GM12874 (cell line): ENCODE results near the gene INO80.

Source experiments
- CTCF ChIP-seq: IDR thresholded peaks from 2 replicates; pipeline ENCODE4 v1.5.1; 2011; ENCODE audit warnings: low read depth, mild to moderate bottlenecking, control low read depth, low read length, moderate library complexity; ENCODE audit not compliant: insufficient read depth

INO80 gene

GRCh38 chr15:41105348-41106334, 10.4 kb downstream of the INO80 start:
- no peak for TF ChIP-seq CTCF

GRCh38 chr15:41104234-41104633, 11.8 kb downstream of the INO80 start:
- TF ChIP-seq CTCF = no peak

- TF ChIP-seq CTCF = no peak
Measured at GRCh38 chr15:41102854-41103253, 13.2 kb downstream of the INO80 start.

GRCh38 chr15:41096178-41096577, 19.9 kb downstream of the INO80 start:
- TF ChIP-seq CTCF = no peak

GRCh38 chr15:41085029-41085428, 31.1 kb downstream of the INO80 start:
- TF ChIP-seq CTCF = no peak

GRCh38 chr15:41080144-41080543, 35.9 kb downstream of the INO80 start:
- TF ChIP-seq CTCF = no peak

- TF ChIP-seq CTCF = no peak
Measured at GRCh38 chr15:41079717-41080116, 36.4 kb downstream of the INO80 start.
